Measurements from ENCODE around the gene SF3B3.

DNA sequence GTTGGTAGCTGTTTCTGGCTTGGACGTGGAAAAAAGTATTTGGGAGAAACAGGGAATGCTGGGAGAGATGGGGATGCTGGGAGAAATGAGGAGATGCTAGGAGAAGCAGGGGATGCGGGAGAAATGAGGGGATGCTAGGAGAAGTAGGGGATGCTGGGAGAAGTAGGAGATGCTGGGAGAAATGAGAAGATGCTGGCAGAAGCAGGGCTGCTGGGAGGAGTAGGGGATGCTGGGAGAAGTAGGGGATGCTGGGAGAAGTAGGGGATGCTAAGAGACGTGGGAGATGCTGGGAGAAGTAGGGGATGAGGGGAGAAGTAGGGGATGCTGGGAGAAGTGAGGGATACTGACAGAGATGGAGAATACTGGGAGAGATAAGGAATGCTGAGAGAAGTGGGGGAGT lies 77.1 kb downstream of the SF3B3 start:
- TF ChIP-seq, protein P1, sequence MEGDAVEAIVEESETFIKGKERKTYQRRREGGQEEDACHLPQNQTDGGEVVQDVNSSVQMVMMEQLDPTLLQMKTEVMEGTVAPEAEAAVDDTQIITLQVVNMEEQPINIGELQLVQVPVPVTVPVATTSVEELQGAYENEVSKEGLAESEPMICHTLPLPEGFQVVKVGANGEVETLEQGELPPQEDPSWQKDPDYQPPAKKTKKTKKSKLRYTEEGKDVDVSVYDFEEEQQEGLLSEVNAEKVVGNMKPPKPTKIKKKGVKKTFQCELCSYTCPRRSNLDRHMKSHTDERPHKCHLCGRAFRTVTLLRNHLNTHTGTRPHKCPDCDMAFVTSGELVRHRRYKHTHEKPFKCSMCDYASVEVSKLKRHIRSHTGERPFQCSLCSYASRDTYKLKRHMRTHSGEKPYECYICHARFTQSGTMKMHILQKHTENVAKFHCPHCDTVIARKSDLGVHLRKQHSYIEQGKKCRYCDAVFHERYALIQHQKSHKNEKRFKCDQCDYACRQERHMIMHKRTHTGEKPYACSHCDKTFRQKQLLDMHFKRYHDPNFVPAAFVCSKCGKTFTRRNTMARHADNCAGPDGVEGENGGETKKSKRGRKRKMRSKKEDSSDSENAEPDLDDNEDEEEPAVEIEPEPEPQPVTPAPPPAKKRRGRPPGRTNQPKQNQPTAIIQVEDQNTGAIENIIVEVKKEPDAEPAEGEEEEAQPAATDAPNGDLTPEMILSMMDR (conservative IDR thresholded peaks at IDR 0.05; ENCODE audit: low read length): no peak
- TF ChIP-seq EZH2phosphoT487 (IDR thresholded peaks at IDR 0.05; ENCODE audit: borderline replicate concordance, low read depth, low read length): no peak

All from OCI-LY7 (cell line).